A673 (cell line): Measurements from ENCODE around the gene PCBP3. TPM values are rescaled to one million over a fixed set of nuclear protein-coding genes. Genes with fewer than 3 reads are reported as not detected.

Experiments used
- BruUV-seq: library from RNA; stranded (reverse); fragments of 400-500 nt; replicated peaks from 2 replicates; lab custom pipeline; 2021; lab: Mats Ljungman, UMichigan
- CTCF ChIA-PET: fragments of 300-600 bp; sonication (Branson Sonifier 250); formaldehyde crosslinking; loops from one replicate; lab custom pipeline; 2022; ENCODE audit warnings: antibody characterized with exemption; lab: Charles Lee
- POLR2A ChIA-PET: fragments of 300-600 bp; sonication (Branson Sonifier 250); formaldehyde crosslinking; loops from one replicate; lab custom pipeline; 2022; ENCODE audit warnings: antibody characterized with exemption; ENCODE audit not compliant: low non-redundant PET; lab: Charles Lee
- DNase-seq: peaks from one replicate; pipeline ENCODE4 v3.0.0-alpha.2; 2015; ENCODE audit warnings: low spot score
- H3K27ac ChIP-seq: fragments of 200-600 bp; sonication (generic); 2 replicates; pipeline ENCODE4 v1.5.1; 2016; ENCODE audit warnings: mixed run types, low read depth, mild to moderate bottlenecking, mixed read lengths, antibody characterized with exemption, low read length; ENCODE audit not compliant: poor library complexity, severe bottlenecking
- H3K27me3 ChIP-seq: fragments of 200-600 bp; sonication (generic); replicated peaks from 2 replicates; pipeline ENCODE4 v1.6.1; 2017; ENCODE audit warnings: mixed run types, low read depth, mild to moderate bottlenecking, mixed read lengths, antibody characterized with exemption, low read length; ENCODE audit not compliant: insufficient read depth, poor library complexity
- H3K36me3 ChIP-seq: fragments of 200-600 bp; sonication (generic); 2 replicates; pipeline ENCODE4 v1.6.1; 2016; ENCODE audit warnings: mixed run types, mild to moderate bottlenecking, mixed read lengths, antibody characterized with exemption, low read length; ENCODE audit not compliant: insufficient read depth, poor library complexity, severe bottlenecking
- H3K4me1 ChIP-seq: fragments of 200-600 bp; sonication (generic); 2 replicates; pipeline ENCODE4 v1.6.1; 2017; ENCODE audit warnings: mixed run types, mild to moderate bottlenecking, mixed read lengths, antibody characterized with exemption, low read length; ENCODE audit not compliant: insufficient read depth, poor library complexity, severe bottlenecking
- H3K4me3 ChIP-seq: fragments of 200-600 bp; sonication (generic); 2 replicates; pipeline ENCODE4 v1.5.1; 2016; ENCODE audit warnings: low read depth, mixed run types, mild to moderate bottlenecking, mixed read lengths, low read length; ENCODE audit not compliant: poor library complexity, severe bottlenecking
- H3K9me3 ChIP-seq: fragments of 200-600 bp; sonication (generic); 2 replicates; pipeline ENCODE4 v1.6.1; 2016; ENCODE audit warnings: mixed run types, low read depth, mild to moderate bottlenecking, mixed read lengths, antibody characterized with exemption, low read length; ENCODE audit not compliant: poor library complexity, severe bottlenecking
- CTCF ChIP-seq: fragments of 300-800, 200-600 bp; sonication (generic); conservative IDR thresholded peaks from 2 replicates; pipeline ENCODE4 v1.5.1; 2017; ENCODE audit warnings: low read depth, mild to moderate bottlenecking, antibody characterized with exemption, low read length, moderate library complexity, mixed read lengths
- EZH2 ChIP-seq: fragments of 200-600 bp; sonication (generic); IDR thresholded peaks from 2 replicates; pipeline ENCODE4 v1.6.1; 2017; ENCODE audit warnings: borderline replicate concordance, low read depth, mild to moderate bottlenecking, mixed read lengths, antibody characterized with exemption, low read length; ENCODE audit not compliant: poor library complexity, severe bottlenecking
- intact Hi-C: fragments of 100-400 bp; cut with micrococcal nuclease; formaldehyde crosslinking; loops from one replicate; pipeline ENCODE4 v1.10.0; 2022; ENCODE audit not compliant: unreplicated experiment
- total RNA-seq: library from RNA; stranded (reverse); gene quantifications from 2 replicates; pipeline ENCODE4 v1.2.3, GENCODE V29; 2021

Gene PCBP3
- total RNA-seq, 1 experiment from 2014 or later = 25.6 TPM

GRCh38 chr21:45939521-45940045, 296.1 kb downstream of the PCBP3 start:
- H3K27ac ChIP-seq = no peak overlapping the region
- TF ChIP-seq EZH2 (no peak), CTCF (no peak)
- no peak overlapping the region for H3K4me3 ChIP-seq
- ChIA-PET CTCF (no interaction called here), POLR2A (no interaction called here)
- no peaks in the 10 kb centered on the region for H3K4me1 ChIP-seq
- no peaks in the 10 kb centered on the region for H3K36me3 ChIP-seq
- intact Hi-C loops = no loop called here
- no peaks in the 10 kb centered on the region for H3K27me3 ChIP-seq
- DNase-seq = no peak
- H3K9me3 ChIP-seq = peaks cover 4% of the 10 kb centered on the region
- no TSS peak for BruUV-seq

GRCh38 chr21:45940091-45940490, 296.6 kb downstream of the PCBP3 start:
- no peak overlapping the region for H3K27ac ChIP-seq

GRCh38 chr21:45940621-45941337, 297.3 kb downstream of the PCBP3 start:
- no peak for DNase-seq
- ChIA-PET POLR2A (no interaction called here), CTCF (no interaction called here)
- H3K27ac ChIP-seq = no peak overlapping the region
- no peaks in the 10 kb centered on the region for H3K9me3 ChIP-seq
- no peak overlapping the region for H3K4me3 ChIP-seq
- H3K36me3 ChIP-seq = no peaks in the 10 kb centered on the region
- H3K4me1 ChIP-seq = no peaks in the 10 kb centered on the region
- H3K27me3 ChIP-seq = no peaks in the 10 kb centered on the region
- no TSS peak for BruUV-seq
- TF ChIP-seq EZH2 (no peak), CTCF (no peak)
- intact Hi-C loops = no loop called here

More at GRCh38 chr21:45940091-45940490, 296.6 kb downstream of the PCBP3 start:
- no TSS peak for BruUV-seq
- TF ChIP-seq EZH2 = no peak
- no peak for TF ChIP-seq CTCF
- ChIA-PET CTCF (no interaction called here), POLR2A (no interaction called here)
- DNase-seq = no peak
- Histone ChIP-seq H3K36me3 (no peaks in the 10 kb centered on the region), H3K27me3 (no peaks in the 10 kb centered on the region), H3K9me3 (peaks cover 2% of the 10 kb centered on the region), H3K4me3 (no peak overlapping the region), H3K4me1 (no peaks in the 10 kb centered on the region)
- intact Hi-C loops = no loop called here
